HG03457 (cell line): ENCODE results near the gene CEBPA.

ENCODE experiments used
- ATAC-seq: cut with Tn5 transposase; IDR thresholded peaks from one replicate; pipeline ENCODE4 v1.9.1; 2021; ENCODE audit warnings: moderate number of reproducible peaks; ENCODE audit not compliant: unreplicated experiment

Gene CEBPA

DNA sequence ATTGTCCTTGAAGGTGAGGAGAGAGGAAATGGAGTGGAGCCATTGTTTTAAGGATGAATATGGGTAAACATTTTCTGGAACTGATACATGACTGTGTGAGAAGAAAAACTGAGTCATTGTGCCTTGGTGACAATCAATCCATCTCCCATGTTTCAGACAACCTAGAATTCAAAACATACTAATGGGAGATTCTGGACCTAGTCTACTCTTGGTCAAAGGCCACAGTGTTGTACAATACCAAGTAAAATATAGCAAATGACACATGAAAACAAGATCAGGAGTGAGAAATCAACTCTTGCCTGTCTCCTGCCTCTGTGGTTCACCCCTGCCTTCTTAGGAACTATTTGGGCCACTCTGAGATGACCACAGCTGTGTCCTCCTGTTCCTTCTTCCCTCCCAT is 13.1 kb downstream of the CEBPA start:
- no peak for ATAC-seq

DNA sequence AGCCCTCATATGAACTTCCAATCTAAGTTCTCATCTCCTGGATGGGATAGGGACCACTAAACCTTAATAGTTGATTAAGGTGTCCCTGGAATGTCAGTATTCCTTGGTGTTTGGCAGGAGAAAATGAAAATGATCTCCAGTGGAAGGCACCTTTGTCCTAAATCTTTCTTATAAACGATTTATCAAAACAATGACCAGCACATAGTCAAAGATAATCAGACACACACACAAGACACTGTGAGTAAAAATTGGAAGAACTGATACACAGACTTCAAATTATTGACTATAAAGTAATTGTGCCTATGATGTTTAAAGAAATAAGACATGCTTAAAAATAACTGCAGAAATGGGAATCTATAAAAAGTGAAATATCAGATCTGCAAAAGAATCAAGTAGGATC is 13.7 kb downstream of the CEBPA start:
- ATAC-seq, result no peak

DNA sequence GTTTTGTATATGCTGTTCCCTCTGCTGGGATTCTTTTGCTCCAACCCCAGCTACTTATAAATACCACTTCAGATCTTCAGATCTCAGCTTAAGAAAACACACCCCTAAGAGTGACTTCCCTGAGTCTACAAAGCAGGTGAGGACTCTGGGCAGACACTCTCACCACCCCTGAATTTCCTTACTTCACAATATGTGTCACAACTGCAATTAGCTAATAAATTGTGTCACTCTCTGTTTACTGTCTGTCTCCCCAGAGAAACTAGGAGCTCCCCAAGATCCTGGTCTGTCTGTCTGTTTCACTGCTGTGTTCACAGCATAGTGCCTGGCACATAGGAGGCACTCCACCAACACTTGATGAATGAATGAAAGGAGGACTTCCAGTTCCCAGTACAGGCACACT is 14.4 kb downstream of the CEBPA start:
- ATAC-seq, result no peak

DNA sequence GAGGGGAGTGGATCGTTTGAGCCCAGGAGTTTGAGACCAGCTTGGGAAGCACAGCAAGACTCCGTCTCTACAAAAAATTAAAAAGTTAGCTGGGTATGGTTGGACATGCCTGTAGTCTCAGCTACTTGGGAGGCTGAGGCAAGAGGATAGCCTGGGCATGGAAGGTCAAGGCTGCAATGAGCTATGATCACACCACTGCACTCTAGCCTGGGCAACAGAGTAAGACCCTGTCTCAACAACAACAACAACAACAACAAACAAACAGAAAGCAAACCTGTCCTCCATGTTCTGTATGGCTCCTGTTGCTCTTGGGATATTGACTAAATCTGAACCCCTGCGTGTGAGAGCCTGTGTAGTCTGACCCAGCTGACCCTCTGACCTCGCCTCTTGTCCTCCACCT is 14.9 kb downstream of the CEBPA start:
- ATAC-seq, result no peak

DNA sequence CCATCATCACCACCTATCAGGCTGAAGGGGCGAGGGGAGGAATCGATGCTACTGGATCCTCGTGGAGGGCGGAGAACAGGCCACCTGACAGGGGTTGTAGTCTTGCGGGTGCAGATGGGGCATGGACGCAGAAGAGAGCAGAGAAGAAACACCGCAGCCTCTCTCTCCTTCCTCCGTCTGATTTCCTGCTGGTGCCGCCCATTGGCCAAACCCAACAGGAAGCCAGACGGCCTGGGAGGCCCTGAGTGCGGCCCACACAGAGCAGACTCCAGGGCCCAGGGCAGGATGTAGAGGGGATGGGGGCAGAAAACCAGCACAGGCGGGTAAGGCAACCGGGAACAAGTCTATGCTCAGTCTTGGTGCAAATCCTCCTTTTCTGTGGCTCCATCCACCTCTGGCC is 15.4 kb downstream of the CEBPA start:
- no peak for ATAC-seq

DNA sequence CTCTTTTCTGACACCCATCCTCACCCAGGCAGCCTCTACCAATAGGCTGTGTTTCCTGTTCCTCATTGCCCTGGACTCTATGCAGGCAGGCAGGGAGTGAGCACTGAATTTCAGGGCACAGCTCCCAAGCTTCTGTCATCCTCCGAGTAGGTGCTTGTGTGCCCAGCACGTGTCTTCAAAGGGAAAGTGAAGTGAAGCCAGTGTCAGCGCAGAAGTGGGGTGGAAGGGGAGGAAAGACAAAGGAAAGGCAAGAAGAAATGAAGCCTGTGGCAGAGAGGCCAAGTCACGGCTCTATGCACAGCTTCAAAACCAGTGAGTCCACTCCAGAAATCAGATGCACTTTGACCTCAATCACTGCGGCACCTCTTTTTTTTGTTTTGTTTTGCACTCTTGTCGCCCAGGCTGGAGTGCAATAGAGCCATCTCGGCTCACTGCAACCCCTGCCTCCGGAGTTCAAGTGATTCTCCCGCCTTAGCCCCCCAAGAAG is 16.9 kb downstream of the CEBPA start:
- no peak for ATAC-seq

DNA sequence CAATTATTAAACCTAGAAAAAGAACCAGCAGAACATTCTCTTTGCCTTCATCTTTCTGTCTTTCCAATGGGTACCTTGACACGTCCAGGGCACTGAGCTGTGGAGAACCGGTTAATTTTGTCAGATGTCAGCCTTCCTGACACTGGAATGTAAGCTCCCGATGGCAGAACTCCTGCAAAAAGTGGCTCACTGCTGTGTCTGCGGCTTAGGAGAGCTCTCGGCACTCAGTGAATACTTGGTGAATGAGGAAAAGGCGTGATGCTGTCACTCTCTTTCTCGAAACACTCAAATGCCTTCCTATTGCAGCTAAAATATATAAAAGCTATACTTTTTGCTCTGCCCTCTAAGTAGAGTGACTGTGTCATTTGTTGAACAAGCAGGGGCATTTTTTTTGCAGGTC is 17.6 kb downstream of the CEBPA start:
- no peak for ATAC-seq

DNA sequence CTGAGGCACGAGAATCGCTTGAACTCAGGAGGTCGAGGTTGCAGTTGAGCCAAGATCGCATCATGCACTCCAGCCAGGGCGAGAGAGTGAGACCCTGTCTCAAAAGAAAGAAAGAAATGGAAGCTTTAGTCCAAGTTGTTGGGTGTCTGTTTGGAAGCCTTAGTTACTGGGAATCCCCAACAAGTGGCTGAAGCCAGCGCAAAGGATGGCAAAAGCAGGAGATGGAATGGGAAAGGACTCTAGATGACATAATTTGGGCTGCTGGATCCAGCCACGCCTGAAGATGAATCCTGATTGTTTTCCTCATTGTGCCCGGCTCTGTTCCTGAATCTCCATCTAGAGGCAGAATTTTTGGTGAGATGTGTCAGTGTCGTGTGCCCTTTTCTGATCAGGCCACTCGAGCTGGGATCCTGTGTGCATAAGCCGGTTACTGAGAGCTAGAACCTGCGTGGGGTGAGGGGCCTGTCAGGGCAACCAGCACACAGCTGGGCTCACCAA is 18.1 kb downstream of the CEBPA start:
- ATAC-seq, result no peak

DNA sequence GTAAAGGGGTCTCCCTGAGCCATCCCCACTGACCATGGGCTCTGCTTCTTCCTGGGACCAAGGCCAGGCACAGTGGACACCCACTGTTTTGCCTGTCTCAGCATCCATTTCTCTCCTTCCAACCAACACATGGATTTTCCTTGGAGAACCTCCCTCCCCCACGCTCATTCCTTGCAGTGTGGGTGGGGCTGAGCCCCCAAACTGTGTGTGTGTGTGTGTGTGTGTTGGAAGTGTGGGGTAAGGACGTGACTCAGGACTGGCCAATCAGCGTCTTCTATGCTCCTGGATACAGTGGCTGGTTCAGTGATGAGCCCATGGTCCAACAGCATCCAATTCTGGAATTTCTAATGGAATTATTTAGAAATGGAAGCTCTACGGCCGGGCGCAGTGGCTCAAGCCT is 18.7 kb downstream of the CEBPA start:
- no peak for ATAC-seq

DNA sequence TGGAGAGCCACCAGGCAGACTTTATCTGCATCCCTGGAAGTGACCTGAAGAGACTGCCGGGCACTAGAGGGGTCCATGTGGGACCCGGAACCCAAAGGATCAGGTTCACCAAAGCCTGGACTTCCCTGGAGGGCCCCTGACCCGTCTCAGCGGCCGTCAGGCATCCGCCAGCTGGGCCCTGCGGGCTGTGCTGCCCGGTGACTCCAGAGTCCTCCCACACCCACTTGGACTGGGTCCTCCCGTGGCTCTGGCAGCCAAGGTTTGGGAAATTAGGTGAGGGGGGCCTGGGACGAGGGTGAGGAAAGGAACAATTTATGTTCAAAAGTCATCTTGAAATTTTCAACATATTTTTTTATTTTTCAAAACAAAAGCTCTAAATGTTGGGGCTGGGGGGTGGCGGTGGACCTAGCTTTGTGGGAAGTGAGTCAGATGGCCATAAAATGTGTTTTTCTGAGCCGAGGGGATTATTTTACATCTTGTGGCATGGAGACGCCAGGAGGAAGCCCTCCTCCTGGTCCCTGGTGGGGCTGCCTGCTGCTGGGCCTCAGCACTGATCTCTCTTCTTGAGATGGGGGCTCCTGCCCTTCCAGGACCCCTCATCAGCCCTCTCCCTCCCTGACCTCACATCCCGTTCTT is 20.2 kb downstream of the CEBPA start:
- ATAC-seq, result no peak

DNA sequence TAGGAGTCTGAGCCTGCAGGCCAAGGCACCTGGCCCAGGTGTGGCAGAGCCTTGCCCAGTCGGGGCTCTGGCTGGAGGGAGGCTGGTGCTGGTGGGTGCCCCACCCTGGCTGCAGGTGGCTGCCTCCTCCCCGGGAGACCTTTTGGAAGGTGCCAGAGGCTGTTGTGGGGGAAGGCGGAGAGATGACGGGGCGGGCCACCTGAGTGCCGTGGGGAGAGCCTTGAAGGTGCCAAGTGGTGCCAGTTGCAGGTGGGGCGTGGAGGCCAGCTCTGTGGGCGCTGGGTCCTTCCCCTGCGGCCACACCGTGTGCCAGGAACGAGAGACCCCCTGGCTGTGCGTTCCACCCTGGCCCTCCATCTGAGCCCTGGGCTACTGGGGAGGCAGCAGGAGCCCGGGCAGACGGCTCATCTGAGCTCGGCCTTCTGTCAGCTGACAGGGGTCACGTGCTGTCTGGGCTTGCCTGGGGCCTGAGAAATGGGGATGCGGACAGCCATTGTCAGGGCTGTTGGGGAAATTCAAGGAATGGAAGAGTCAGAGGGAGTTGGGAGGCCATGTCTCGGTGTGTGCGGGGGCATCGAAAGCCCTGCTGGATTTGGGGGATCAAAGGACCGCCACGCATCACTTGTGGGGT is 20.9 kb downstream of the CEBPA start:
- ATAC-seq, result no peak

DNA sequence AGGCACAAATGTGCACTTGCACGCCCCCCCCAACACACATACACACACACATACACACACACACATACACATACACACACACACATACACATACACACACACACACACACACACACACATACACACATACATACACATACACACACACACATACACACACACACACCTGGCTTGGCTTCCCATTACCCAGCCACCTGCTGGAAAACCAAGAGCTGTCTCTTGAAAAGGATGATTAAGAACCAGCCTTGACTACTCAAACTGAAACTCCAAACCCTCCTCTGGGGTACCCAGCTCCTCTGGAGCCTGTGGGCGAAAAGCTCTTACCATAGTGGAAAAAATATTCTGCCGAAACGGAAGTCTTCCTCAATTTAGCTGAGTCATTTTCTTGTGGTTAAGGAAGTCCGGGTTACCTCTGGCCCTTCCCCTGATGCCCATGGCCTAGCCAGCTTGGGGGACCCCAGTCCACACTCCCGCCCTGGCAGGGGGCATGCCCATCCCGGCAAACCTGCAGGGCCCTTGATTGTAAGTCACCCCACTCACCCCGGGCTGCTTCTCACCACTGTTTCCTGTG is 21.9 kb downstream of the CEBPA start:
- ATAC-seq, result peak; percentile 77

DNA sequence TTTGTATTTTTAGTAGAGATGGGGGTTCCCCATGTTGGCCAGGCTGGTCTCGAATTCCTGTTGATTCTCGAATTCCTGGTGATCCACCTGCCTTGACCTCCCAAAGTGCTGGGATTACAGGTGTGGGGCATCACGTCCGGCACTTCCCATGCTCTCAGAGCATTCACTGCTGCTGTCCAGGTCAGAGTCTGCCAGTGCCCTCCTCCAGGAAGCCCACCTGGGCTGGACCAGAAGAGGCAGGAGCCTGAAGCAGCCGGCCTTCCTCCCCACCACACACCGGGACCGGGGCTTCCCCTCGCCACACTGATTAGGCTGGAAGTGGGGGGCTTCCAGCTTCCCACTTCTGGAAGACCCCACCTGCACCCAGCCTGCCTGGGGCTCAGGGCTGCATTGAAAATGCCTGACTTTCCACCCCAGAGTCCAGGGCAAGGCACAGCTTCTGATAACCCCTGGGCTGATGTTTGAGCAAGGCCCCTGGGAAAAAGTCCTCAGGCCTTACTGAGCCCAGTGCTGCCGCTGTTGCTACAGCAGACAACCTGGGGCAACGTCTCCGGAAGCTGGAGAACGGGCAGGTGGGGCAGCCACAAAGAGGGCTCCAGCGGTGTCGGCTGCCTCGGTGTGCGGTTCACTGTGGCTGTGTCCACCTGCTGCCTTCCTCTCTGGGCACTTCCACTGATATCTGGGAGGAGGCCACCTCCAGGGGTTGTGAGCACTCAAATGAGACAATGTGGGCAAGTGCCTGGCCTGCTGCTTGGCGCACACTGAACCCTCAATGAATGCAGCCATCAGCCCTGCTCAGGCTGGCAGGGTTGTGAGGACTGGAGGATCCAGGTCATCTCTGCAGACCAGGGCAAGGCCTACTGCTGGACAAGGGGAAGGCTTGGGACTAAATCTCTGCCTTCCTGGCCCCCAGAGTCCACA is 22.6 kb downstream of the CEBPA start:
- ATAC-seq, result no peak

DNA sequence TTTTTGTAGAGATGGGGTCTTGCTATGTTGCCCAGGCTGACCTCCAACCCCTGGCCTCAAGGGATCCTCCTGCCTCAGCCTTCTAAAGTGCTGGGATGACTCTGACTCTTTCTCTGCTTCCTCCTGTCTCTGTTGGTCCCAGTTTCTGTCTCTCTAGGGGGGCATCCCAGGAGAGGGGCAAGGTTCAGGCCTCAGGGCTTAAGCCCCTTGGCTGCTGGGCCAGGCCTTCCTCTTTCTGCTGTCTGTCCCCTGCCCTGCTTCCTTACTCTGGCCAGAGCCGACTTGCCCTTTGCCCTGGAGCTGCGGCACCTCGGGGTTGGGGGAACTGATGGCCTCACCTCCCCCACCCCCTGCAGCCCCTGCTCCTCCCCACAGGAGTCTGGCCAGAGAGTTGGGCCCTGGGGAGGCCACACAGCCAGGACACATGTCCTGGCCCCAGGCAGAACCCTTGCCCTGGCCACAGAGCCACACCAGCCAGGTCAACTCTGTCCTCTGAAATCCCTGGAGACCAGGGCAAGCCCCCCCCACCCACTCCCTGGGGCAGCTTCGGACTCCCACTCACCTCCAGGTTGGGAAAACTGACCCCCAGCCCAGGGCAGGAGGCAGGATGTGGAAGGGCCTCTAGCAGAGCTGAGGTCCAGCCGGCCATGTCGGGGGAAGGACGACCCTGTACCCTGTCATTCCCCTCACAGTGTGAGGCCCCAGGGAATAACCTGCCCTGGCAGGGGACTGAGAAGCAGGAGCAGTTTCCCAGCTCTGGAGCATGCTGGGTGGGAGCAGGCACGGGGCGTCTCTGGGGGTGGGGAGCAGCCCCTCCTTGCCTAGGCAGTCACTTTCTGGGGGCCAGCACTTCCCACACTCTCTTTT is 23.7 kb downstream of the CEBPA start:
- no peak for ATAC-seq

DNA sequence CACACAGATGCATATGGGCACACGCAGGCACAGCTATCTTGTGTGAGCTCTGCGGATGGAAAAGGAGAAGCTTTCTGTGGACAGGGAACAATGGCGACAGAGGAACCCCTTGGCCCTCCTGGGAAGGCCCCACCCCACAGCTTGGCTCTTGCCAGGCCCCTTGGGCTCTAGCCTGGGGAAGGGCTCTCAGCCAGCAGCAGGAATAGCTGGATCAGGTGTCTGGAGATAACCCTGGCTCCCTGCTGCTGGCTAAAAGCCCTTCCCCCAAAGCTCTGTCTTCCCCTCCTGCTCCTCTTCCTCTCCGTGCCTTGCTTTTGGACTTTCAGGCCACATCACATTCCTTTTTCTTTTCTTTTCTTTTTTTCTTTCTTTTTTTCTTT is 24.3 kb downstream of the CEBPA start:
- ATAC-seq, result no peak

DNA sequence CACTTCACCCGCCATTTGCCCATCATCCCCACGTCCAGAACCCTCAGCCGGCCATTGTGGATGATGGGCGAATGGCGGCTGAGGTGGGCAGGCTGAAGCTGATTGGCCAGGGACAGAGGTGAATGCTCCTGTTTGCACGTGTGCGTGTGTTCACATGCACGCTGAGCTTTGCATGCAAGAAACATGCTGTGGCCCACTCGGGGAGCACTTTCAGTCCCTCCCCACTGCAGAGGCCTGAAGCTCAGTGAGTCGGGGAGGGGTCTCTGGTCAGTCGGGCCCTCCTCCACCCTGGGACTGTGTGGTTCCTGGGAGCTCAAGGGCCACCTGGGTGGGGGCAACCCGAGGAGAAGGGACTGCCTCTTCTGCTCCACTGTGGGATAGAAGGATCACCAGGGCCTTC is 24.9 kb downstream of the CEBPA start:
- ATAC-seq, result no peak

DNA sequence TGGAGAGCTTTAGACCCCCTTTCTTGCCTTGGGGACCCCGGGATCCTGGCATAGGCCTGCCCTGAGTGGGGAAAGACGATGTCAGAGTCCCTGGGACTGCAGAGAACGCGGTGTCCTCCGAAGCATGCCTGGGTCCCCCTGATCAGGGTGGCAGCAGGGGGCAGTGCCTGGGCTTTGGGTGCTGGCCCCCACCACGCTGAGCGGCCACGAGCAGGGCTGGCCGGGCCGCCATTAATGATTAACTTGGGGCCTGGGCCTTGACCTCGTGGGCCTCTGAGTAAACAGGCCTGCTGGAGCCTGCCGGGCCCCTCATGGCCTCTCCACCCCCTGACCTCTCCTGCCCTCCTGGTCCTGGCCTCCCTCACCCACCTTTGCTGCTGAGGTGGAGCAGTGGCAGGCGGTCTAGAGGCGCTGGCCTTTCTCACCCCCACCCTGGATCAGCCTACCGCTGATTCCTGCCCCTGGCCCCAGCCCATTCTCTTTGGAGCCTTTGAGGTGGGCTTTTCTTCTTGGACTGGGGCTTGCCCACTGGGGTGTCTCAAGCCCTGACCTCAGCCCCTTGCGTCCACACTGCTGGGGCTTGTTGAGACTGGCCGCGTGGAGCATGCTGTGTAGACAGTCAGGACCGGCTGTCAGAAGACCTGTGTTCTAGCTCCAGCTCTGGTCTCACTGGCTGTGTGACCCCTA is 26.3 kb downstream of the CEBPA start:
- no peak for ATAC-seq

DNA sequence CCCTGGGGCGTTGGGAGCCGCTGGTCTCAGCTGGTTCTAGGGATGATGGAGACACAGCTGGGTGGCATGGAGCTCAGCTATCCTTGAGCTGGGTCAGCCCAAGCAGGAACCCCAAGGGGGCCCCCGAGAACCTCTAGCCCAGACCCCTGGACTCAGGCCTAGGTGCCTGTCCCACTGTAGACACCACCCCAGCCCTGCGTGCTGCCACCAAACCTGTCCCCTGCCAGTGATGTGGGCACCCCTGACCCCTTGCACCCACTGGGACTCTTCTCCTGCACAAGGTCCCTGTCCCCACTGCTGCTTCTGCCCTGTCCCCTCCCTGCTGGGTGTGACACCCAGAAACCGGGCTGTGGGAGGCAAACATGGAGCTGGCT is 26.8 kb downstream of the CEBPA start:
- ATAC-seq, result no peak

DNA sequence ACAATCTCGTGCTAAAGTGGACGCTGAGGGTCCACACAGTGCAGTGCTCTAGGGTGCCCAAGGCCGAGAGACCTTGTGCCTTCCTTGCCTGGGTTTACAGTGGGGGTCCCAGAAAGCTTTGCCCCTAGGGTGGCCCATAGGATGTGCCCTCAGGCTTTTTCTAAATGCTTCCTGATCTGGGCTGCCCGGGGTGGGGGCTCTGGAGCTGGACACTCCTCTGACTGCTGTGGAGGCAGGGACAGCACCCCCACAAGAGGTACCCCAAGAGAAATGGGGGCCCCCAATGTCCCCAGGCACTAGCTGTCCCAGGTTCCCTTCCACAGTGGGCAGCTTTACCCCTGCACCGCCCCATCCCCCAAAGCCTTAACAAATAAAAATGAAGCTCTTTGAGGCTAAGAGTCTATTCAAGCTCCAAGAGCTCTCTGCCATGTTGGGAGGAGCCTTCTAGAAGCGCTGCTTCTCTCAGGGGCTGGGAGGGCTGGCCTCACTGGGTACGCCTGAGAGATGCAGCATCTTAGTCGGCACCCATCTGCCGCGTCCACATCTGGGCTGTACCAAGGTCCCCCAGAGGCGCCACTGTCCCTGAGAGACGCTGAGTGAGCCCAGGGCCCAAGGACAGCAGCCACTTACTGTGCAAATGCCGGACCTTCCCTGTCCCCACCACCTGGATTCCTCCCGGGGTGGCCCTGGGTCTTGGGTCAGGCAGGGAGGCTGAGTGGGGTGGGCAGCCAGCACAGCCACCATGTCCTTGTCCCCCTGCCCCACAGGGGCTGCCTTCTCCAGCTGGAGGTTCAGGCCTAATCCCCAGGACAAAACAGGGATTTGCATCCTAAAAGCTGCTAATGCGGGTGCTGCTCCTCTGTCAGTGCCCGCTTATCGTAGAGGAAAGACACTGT is 27.4 kb downstream of the CEBPA start:
- no peak for ATAC-seq
